Thyroid gland (tissue), 4 donors: Measurements from ENCODE around the gene LY6G5B. TPM values are rescaled to one million over a fixed set of nuclear protein-coding genes. Genes with fewer than 3 reads are reported as not detected.

Experiments used
- DNase-seq, 2 donors: peaks; one replicate each; pipeline ENCODE4 v3.0.0-alpha.2; 2019
- H3K27ac ChIP-seq, 3 donors: fragments of 200-600 bp; sonication (generic); 1 replicate in 2 of 3; 2 replicates in 1 of 3; pipeline ENCODE4 v1.5.1; 2016 to 2019; ENCODE audit warnings: mild to moderate bottlenecking in 1 of 3, moderate library complexity in 1 of 3
- H3K27me3 ChIP-seq: fragments of 200-600 bp; sonication (generic); one replicate; pipeline ENCODE4 v1.5.1; 2019
- H3K36me3 ChIP-seq, 2 donors: fragments of 200-600 bp; sonication (generic); one replicate each; pipeline ENCODE4 v1.5.1; 2016 to 2019
- H3K4me1 ChIP-seq, 2 donors: fragments of 200-600 bp; sonication (generic); one replicate each; pipeline ENCODE4 v1.5.1; 2017 to 2019
- H3K4me3 ChIP-seq, 3 donors: fragments of 200-600 bp; sonication (generic); replicated peaks in 1 of 3; 1 replicate in 2 of 3; 2 replicates in 1 of 3; pipeline ENCODE4 v1.5.1; 2016; ENCODE audit warnings: mild to moderate bottlenecking in 1 of 3
- H3K9me3 ChIP-seq: fragments of 200-600 bp; sonication (generic); one replicate; pipeline ENCODE4 v1.5.1; 2017
- POLR2A ChIP-seq, 2 donors: fragments of 450-650 bp; IDR thresholded peaks; one replicate each; pipeline ENCODE4 v1.6.1; 2017; ENCODE audit warnings: antibody characterized with exemption in 2 of 2, mild to moderate bottlenecking in 2 of 2, moderate library complexity in 1 of 2
- WGBS, 2 donors: methylation state at CpG; one replicate each; pipeline ENCODE4 v1.1.5; 2017; 5-methylcytosine and 5-hydroxymethylcytosine counted together
- intact Hi-C: fragments of 100-400 bp; cut with DNase I; formaldehyde crosslinking; loops from one replicate; pipeline ENCODE4 v1.15.1; 2023
- total RNA-seq, 4 donors: library from RNA; depleted of rRNA; stranded (reverse); fragments of >200 nt; gene quantifications; one replicate each; pipeline ENCODE4 v1.2.3, GENCODE V29; 2016
- TF ChIP-seq, protein P1 (sequence below), 6 experiments: fragments of 200-600 bp in 3 of 6; fragments of 450-650 bp in 3 of 6; sonication (generic) in 3 of 6; IDR thresholded peaks; one replicate each; pipeline ENCODE4 v1.5.1; 2016 to 2019; ENCODE audit warnings: antibody characterized with exemption in 6 of 6, mild to moderate bottlenecking in 2 of 6, inconsistent platforms in 1 of 6, moderate library complexity in 1 of 6

Gene LY6G5B
- total RNA-seq, 4 donors from 2014 or later, result 4.4 to 11.8 (median 9.4) TPM

DNA sequence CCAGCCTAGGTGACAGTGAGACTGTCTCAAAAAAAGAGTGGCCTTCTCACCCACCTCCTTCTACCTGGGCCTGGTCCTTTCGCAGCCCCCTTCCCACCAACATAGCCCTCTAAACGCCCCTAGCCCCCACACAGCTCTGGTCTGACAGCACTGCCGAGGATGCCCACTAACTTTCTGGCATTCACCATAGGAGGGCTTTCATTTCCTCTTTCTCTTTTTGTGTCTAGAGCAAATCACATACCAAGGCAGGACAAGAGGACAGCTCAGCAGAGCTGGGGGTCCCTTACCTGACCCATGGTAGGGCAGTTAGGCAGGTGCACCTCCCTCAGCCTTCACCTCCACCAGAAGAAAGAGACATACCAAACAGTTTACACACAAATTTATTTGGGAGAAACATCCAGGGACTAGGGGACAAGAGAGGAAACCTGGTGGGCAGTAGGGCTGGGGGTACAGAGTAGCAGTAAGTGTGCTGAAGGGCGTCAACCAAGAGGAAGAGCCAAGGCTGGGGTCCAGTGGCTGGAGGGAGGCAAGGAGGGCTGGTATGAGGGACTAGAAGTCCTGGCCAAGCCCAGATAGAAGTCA lies 6.6 kb downstream of the LY6G5B start:
- Histone ChIP-seq H3K27me3 (no peaks in the 10 kb centered on the region), H3K4me3 (no peak overlapping the region), H3K27ac (no peak overlapping the region), H3K9me3 (no peaks in the 10 kb centered on the region), H3K36me3 (peaks cover 10 to 19% of the 10 kb centered on the region in 2 donors), H3K4me1 (peaks cover 2 to 7% of the 10 kb centered on the region in 2 donors)
- DNase-seq, result no peak
- intact Hi-C loops, result loop anchor here (10.0 kb wide), 1 partner anchor 288 kb away; no protein-coding TSS in a partner anchor
- TF ChIP-seq POLR2A (IDR thresholded peaks at IDR 0.05), result no peak
- TF ChIP-seq, protein P1, sequence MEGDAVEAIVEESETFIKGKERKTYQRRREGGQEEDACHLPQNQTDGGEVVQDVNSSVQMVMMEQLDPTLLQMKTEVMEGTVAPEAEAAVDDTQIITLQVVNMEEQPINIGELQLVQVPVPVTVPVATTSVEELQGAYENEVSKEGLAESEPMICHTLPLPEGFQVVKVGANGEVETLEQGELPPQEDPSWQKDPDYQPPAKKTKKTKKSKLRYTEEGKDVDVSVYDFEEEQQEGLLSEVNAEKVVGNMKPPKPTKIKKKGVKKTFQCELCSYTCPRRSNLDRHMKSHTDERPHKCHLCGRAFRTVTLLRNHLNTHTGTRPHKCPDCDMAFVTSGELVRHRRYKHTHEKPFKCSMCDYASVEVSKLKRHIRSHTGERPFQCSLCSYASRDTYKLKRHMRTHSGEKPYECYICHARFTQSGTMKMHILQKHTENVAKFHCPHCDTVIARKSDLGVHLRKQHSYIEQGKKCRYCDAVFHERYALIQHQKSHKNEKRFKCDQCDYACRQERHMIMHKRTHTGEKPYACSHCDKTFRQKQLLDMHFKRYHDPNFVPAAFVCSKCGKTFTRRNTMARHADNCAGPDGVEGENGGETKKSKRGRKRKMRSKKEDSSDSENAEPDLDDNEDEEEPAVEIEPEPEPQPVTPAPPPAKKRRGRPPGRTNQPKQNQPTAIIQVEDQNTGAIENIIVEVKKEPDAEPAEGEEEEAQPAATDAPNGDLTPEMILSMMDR (IDR thresholded peaks at IDR 0.05), result no peak
- 72 to 81% methylated on average over 4 of the region's 4 CpGs for WGBS, 2 donors

DNA sequence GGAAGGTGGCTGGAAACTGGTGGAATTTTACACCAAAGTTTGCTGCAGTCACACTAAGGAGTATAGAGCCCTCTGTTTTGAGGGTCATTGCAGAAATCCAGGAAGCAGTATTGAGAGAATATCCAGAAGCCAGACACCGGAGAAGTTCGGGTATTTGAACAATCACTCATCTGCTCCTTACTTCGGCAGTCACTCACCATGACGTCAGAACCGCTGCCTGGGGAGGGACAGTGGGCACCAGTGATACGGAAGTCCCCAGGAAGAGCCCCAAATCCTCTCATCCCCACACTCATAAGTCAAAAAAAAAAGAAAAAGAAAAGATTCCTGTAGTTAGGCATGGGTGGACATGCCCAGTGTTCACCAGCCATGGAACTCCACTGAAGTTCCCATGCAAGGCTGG lies 7.1 kb downstream of the LY6G5B start:
- intact Hi-C loops, result loop anchor here (10.0 kb wide), 1 partner anchor 288 kb away; no protein-coding TSS in a partner anchor
- Histone ChIP-seq H3K27me3 (no peaks in the 10 kb centered on the region), H3K4me1 (peaks cover 6 to 12% of the 10 kb centered on the region in 2 donors), H3K27ac (no peak overlapping the region), H3K4me3 (no peak overlapping the region), H3K36me3 (peaks cover 6 to 14% of the 10 kb centered on the region in 2 donors), H3K9me3 (no peaks in the 10 kb centered on the region)
- no peak for TF ChIP-seq POLR2A (IDR thresholded peaks at IDR 0.05)
- TF ChIP-seq, protein P1 (IDR thresholded peaks at IDR 0.05), result no peak
- no peak for DNase-seq
- 48 to 66% methylated on average over 6 of the region's 6 CpGs for WGBS, 2 donors

DNA sequence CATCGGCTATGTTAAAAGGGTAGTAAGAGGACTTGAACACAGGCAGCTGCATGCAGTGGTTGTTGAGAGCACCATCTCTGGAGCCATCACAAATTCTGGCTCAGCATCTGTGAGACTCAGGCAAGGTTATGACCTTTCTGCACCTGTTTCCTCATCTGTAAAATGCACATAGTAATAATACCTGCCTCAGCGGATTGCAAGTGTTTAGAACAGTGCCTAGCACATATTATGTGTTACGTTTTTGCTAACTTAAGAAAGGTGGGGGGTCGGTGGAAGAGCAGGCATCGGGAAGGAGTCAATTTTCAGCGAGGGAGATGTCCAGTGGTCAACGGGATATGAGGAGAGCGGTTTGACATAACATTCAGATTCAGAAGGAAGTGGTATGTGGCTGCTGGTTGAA lies 8.2 kb downstream of the LY6G5B start:
- no peak overlapping the region for H3K27ac ChIP-seq
- peaks cover 9 to 14% of the 10 kb centered on the region in 2 donors for H3K4me1 ChIP-seq
- no peak for DNase-seq
- H3K9me3 ChIP-seq, result no peaks in the 10 kb centered on the region
- intact Hi-C loops, result loop anchor here (10.0 kb wide), 1 partner anchor 287 kb away; no protein-coding TSS in a partner anchor
- no peak overlapping the region for H3K4me3 ChIP-seq
- no peaks in the 10 kb centered on the region for H3K27me3 ChIP-seq
- no peak for TF ChIP-seq POLR2A (IDR thresholded peaks at IDR 0.05)
- TF ChIP-seq, protein P1 (IDR thresholded peaks at IDR 0.05), result no peak
- whole genome bisulfite sequencing, 2 donors, result 71% methylated on average over 8 of the region's 8 CpGs
- peaks cover 0 to 4% of the 10 kb centered on the region in 2 donors for H3K36me3 ChIP-seq

DNA sequence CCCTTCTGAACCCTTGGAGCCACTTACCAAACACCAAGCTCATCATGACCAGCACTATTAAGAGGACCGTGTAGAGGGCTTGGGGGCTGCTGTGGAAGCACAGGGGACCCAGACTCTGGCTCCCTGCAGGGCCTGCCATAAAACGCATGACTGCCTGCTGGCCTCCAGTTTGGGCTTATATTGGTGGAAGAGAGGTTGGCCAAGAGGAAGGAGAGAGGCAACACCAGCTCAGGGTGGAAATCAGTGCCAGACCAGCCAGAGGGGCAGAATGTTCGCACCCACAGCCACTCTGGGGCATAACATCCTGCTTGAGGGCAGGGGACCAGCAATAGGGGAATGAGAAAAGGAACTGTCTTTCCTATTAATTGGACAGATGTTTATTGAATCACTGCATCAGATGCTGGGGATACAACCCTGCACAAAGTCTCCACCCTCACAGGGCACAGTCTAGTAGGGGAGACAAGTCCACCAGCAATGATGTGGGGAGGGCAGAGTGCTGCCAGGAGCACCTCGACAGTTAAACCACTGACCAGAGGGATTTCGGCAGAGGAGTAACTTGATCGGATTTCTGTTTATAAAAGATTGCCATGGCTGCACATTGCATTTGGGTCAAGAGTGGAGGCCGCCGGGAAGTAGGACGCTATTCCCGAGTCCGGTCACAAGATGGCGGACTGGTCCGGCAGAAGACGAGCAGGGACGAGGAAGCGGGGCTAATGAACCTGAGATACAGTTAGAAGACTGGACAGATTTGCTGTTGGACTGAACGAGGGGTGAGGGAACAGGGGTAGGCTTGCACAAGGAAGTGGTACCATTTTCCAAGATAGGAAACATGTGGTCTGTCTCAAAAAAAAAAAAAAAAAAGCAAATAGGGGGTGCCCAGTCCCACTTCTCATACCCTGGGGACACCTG lies 10.7 kb downstream of the LY6G5B start, which contains the start of gene LY6G5C:
LY6G5C (minus strand) TSS at position 842 of the 909 bp plus-strand sequence; CDS start at position 148, 694 bp downstream.
- H3K36me3 ChIP-seq, result no peaks in the 10 kb centered on the region
- H3K4me1 ChIP-seq, result peaks cover 10 to 18% of the 10 kb centered on the region in 2 donors
- intact Hi-C loops, result loop anchor here (5.0 kb wide), 1 partner anchor 152 kb away; no protein-coding TSS in a partner anchor
- H3K4me3 ChIP-seq, result peak within 1 kb of the TSS in 2 of 3 donors; percentile 24 to 27
- peak within 1 kb of the TSS; percentile 79 to 84 (median 80) for H3K27ac ChIP-seq
- DNase-seq, result peak; percentile 89
- 10 to 13% methylated on average over 17 of the region's 17 CpGs for WGBS, 2 donors
- TF ChIP-seq POLR2A (IDR thresholded peaks at IDR 0.05), result no peak
- TF ChIP-seq, protein P1 (IDR thresholded peaks at IDR 0.05), result peak; percentile 25 to 89 (median 80)
- no peaks in the 10 kb centered on the region for H3K9me3 ChIP-seq
- H3K27me3 ChIP-seq, result no peaks in the 10 kb centered on the region
